Measurements from ENCODE around the gene SGK1.

DNA sequence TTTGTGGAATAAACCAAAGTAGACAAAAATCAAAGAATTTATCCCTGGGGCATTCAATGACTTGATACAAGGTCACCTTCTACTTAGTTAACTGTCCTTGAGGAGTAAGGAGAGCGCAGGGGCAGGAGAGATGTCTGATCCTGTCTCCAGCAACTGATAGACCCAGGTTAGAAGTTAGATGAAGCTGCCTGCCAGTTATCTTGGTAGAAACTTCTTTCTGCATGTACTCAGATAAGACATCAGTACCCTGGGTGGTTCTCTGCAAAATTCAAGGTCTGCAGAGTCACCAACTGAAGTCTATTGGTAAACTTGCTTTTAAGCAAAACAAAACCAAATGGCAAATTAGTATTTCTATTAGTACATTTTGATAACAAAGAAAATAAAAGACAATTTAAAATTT is 2.7 kb downstream of the SGK1 start:
- TF ChIP-seq, protein P1, sequence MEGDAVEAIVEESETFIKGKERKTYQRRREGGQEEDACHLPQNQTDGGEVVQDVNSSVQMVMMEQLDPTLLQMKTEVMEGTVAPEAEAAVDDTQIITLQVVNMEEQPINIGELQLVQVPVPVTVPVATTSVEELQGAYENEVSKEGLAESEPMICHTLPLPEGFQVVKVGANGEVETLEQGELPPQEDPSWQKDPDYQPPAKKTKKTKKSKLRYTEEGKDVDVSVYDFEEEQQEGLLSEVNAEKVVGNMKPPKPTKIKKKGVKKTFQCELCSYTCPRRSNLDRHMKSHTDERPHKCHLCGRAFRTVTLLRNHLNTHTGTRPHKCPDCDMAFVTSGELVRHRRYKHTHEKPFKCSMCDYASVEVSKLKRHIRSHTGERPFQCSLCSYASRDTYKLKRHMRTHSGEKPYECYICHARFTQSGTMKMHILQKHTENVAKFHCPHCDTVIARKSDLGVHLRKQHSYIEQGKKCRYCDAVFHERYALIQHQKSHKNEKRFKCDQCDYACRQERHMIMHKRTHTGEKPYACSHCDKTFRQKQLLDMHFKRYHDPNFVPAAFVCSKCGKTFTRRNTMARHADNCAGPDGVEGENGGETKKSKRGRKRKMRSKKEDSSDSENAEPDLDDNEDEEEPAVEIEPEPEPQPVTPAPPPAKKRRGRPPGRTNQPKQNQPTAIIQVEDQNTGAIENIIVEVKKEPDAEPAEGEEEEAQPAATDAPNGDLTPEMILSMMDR (IDR thresholded peaks at IDR 0.05), result no peak
- TF ChIP-seq POLR2A (IDR thresholded peaks at IDR 0.05), result no peak

Data from testis (tissue), 2 donors.